IPS-11a (cell line): ENCODE measurements around the gene JARID2.
"Not testable (repeated sequence)": the region's sequence is repeated elsewhere in the genome, so short reads cannot be mapped to it uniquely, and the experiment has no call there.

Experiments used
- H3K4me3 ChIP-seq: one replicate; pipeline ENCODE4 v1.5.1; 2013; ENCODE audit warnings: low read depth, low read length, control low read depth

JARID2 gene

GRCh38 chr6:15531973-15532372 lies 286.1 kb downstream of the JARID2 start:
- H3K4me3 ChIP-seq, result no peak overlapping the region

GRCh38 chr6:15533379-15534026 lies 287.6 kb downstream of the JARID2 start:
- H3K4me3 ChIP-seq, result no peak overlapping the region

- no peak overlapping the region for H3K4me3 ChIP-seq
Observed at GRCh38 chr6:15534974-15535373, 289.1 kb downstream of the JARID2 start.

- H3K4me3 ChIP-seq, result no peak overlapping the region
Observed at GRCh38 chr6:15535495-15536197, 289.8 kb downstream of the JARID2 start.

- H3K4me3 ChIP-seq, result no peak overlapping the region
Observed at GRCh38 chr6:15536198-15536955, 290.5 kb downstream of the JARID2 start.

GRCh38 chr6:15538106-15538505 lies 292.2 kb downstream of the JARID2 start:
- H3K4me3 ChIP-seq, result no peak overlapping the region

GRCh38 chr6:15538766-15539495 lies 293.1 kb downstream of the JARID2 start:
- H3K4me3 ChIP-seq, result no peak overlapping the region

GRCh38 chr6:15539722-15540270 lies 293.9 kb downstream of the JARID2 start:
- no peak overlapping the region for H3K4me3 ChIP-seq

GRCh38 chr6:15543332-15543917 lies 297.6 kb downstream of the JARID2 start:
- not testable (repeated sequence) for H3K4me3 ChIP-seq

GRCh38 chr6:15544321-15544900 lies 298.5 kb downstream of the JARID2 start:
- no peak overlapping the region for H3K4me3 ChIP-seq

- H3K4me3 ChIP-seq, result no peak overlapping the region
Observed at GRCh38 chr6:15546591-15546990, 300.7 kb downstream of the JARID2 start.

GRCh38 chr6:15547400-15547799 lies 301.5 kb downstream of the JARID2 start:
- H3K4me3 ChIP-seq, result no peak overlapping the region

- H3K4me3 ChIP-seq, result no peak overlapping the region
Observed at GRCh38 chr6:15549371-15549770, 303.5 kb downstream of the JARID2 start.

GRCh38 chr6:15550546-15551123 lies 304.8 kb downstream of the JARID2 start:
- H3K4me3 ChIP-seq, result no peak overlapping the region

- H3K4me3 ChIP-seq, result no peak overlapping the region
Observed at GRCh38 chr6:15551262-15551661, 305.4 kb downstream of the JARID2 start.

- no peak overlapping the region for H3K4me3 ChIP-seq
Observed at GRCh38 chr6:15551798-15552197, 305.9 kb downstream of the JARID2 start.

GRCh38 chr6:15553031-15553430 lies 307.2 kb downstream of the JARID2 start:
- H3K4me3 ChIP-seq, result no peak overlapping the region

- no peak overlapping the region for H3K4me3 ChIP-seq
Observed at GRCh38 chr6:15553736-15554294, 307.9 kb downstream of the JARID2 start.

- no peak overlapping the region for H3K4me3 ChIP-seq
Observed at GRCh38 chr6:15554728-15555100, 308.8 kb downstream of the JARID2 start.
